DND-41 (cell line): Measurements from ENCODE around the gene PCDHGA11.
"Not testable (repeated sequence)": the region's sequence is repeated elsewhere in the genome, so short reads cannot be mapped to it uniquely, and the experiment has no call there.

Experiments used
- ATAC-seq: fragments of 200-7000 bp; cut with Tn5 transposase; 3 replicates; pipeline ENCODE4 v1.9.1; 2021; ENCODE audit warnings: low read depth; ENCODE audit not compliant: insufficient read depth
- DNase-seq: peaks from one replicate; pipeline ENCODE4 v3.0.0-alpha.2; 2020
- H2AFZ ChIP-seq: 2 replicates; pipeline ENCODE4 v1.6.0; 2012; ENCODE audit warnings: low read depth, low read length
- H3K27ac ChIP-seq: 2 replicates; pipeline ENCODE4 v1.5.1; 2012; ENCODE audit warnings: low read length, inconsistent platforms
- H3K27me3 ChIP-seq: fragments of 200-600 bp; sonication (generic); 2 replicates; pipeline ENCODE4 v1.6.0; 2012; ENCODE audit warnings: low read length, mild to moderate bottlenecking, inconsistent platforms; ENCODE audit not compliant: insufficient read depth, poor library complexity
- H3K36me3 ChIP-seq: 2 replicates; pipeline ENCODE4 v1.5.1; 2012; ENCODE audit warnings: low read length, inconsistent platforms; ENCODE audit not compliant: insufficient read depth
- H3K4me1 ChIP-seq: 2 replicates; pipeline ENCODE4 v1.5.1; 2012; ENCODE audit warnings: mild to moderate bottlenecking, low read length; ENCODE audit not compliant: insufficient read depth
- H3K4me2 ChIP-seq: 2 replicates; pipeline ENCODE4 v1.6.0; 2012; ENCODE audit warnings: mild to moderate bottlenecking, moderate library complexity, low read length, inconsistent platforms; ENCODE audit not compliant: insufficient read depth
- H3K4me3 ChIP-seq, 2 experiments: fragments of 200-600 bp in 1 of 2; shearing (Covaris generic) in 1 of 2; 2 replicates each; pipeline ENCODE4 v1.5.1; 2012 to 2016; ENCODE audit warnings: inconsistent platforms in 2 of 2, low read length in 2 of 2, mild to moderate bottlenecking in 2 of 2, low read depth in 1 of 2, moderate library complexity in 1 of 2
- H3K79me2 ChIP-seq: 2 replicates; pipeline ENCODE4 v1.6.0; 2012; ENCODE audit warnings: low read length, inconsistent platforms; ENCODE audit not compliant: insufficient read depth
- H3K9ac ChIP-seq: 2 replicates; pipeline ENCODE4 v1.6.0; 2012; ENCODE audit warnings: low read depth, mild to moderate bottlenecking, inconsistent platforms, low read length, moderate library complexity
- H3K9me3 ChIP-seq: 2 replicates; pipeline ENCODE4 v1.5.1; 2012; ENCODE audit warnings: low read length, moderate library complexity, mild to moderate bottlenecking, inconsistent platforms; ENCODE audit not compliant: insufficient read depth, severe bottlenecking
- H4K20me1 ChIP-seq: 2 replicates; pipeline ENCODE4 v1.6.0; 2012; ENCODE audit warnings: low read length; ENCODE audit not compliant: insufficient read depth
- EZH2 ChIP-seq: IDR thresholded peaks from 3 replicates; pipeline ENCODE4 v1.6.1; 2012; ENCODE audit warnings: borderline replicate concordance, low read depth, mild to moderate bottlenecking, moderate library complexity, low read length, inconsistent platforms; ENCODE audit not compliant: severe bottlenecking
- TF ChIP-seq, protein P1 (sequence below): IDR thresholded peaks from 2 replicates; pipeline ENCODE4 v1.5.1; 2012; ENCODE audit warnings: borderline replicate concordance, low read length, moderate library complexity, mild to moderate bottlenecking; ENCODE audit not compliant: poor library complexity, severe bottlenecking; ENCODE audit errors: extremely low read depth

PCDHGA11 gene

DNA sequence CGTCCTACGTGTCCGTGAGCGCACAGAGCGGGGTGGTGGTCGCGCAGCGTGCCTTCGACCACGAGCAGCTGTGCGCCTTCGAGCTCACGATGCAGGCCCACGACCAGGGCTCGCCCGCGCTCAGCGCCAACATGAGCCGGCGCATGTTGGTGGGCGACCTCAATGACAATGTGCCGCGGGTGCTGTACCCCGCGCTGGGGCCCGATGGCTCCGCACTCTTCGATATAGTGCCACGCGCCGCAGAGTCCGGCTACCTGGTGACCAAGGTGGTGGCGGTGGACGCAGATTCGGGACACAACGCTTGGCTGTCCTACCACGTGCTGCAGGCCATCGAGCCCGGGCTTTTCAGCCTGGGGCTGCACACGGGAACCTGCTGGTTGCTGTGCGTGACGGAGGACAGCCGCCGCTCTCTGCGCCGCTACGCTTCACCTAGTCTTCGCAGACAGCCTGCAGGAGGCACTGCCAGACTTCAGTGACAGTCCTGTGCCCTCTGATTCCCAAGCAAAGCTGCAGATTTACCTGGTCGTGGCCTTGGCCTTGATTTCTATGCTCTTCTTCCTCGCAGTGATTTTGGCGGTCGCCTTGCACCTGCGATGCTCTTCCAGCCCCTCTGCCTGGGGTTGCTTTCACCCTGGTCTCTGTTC is 7.1 kb downstream of the PCDHGA11 start:
- no peak for TF ChIP-seq EZH2
- TF ChIP-seq, protein P1, sequence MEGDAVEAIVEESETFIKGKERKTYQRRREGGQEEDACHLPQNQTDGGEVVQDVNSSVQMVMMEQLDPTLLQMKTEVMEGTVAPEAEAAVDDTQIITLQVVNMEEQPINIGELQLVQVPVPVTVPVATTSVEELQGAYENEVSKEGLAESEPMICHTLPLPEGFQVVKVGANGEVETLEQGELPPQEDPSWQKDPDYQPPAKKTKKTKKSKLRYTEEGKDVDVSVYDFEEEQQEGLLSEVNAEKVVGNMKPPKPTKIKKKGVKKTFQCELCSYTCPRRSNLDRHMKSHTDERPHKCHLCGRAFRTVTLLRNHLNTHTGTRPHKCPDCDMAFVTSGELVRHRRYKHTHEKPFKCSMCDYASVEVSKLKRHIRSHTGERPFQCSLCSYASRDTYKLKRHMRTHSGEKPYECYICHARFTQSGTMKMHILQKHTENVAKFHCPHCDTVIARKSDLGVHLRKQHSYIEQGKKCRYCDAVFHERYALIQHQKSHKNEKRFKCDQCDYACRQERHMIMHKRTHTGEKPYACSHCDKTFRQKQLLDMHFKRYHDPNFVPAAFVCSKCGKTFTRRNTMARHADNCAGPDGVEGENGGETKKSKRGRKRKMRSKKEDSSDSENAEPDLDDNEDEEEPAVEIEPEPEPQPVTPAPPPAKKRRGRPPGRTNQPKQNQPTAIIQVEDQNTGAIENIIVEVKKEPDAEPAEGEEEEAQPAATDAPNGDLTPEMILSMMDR = no peak
- DNase-seq (no peak), ATAC-seq (no peak)
- Histone ChIP-seq H3K9me3 (no peaks in the 10 kb centered on the region), H3K27ac (no peak overlapping the region), H3K4me2 (no peak overlapping the region), H3K36me3 (no peaks in the 10 kb centered on the region), H3K27me3 (peaks cover 6% of the 10 kb centered on the region), H3K4me1 (no peaks in the 10 kb centered on the region), H3K4me3 (no peak overlapping the region), H3K9ac (no peak overlapping the region), H4K20me1 (no peaks in the 10 kb centered on the region), H3K79me2 (no peaks in the 10 kb centered on the region), H2AFZ (no peak overlapping the region)

DNA sequence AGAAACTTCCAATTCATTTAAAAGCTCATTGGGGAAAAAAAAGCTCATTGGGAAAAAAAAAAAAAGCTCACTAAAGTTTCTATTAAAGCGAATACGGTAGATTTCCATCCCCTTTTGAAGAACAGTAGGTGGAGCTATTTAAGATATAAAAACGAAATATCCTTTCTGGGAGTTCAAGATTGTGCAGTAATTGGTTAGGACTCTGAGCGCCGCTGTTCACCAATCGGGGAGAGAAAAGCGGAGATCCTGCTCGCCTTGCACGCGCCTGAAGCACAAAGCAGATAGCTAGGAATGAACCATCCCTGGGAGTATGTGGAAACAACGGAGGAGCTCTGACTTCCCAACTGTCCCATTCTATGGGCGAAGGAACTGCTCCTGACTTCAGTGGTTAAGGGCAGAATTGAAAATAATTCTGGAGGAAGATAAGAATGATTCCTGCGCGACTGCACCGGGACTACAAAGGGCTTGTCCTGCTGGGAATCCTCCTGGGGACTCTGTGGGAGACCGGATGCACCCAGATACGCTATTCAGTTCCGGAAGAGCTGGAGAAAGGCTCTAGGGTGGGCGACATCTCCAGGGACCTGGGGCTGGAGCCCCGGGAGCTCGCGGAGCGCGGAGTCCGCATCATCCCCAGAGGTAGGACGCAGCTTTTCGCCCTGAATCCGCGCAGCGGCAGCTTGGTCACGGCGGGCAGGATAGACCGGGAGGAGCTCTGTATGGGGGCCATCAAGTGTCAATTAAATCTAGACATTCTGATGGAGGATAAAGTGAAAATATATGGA is 9.7 kb downstream of the PCDHGA11 start, which contains the start of gene PCDHGA12:
Gene PCDHGA12, plus strand, starts transcription at position 176 of the 782 bp plus-strand sequence. Its CDS starts 253 bp downstream, at position 429.
- no peak for DNase-seq
- Histone ChIP-seq H3K4me1 (no peaks in the 10 kb centered on the region), H3K79me2 (no peaks in the 10 kb centered on the region), H3K27ac (no peak within 1 kb of the TSS), H2AFZ (no peak within 1 kb of the TSS), H4K20me1 (no peaks in the 10 kb centered on the region), H3K9ac (no peak within 1 kb of the TSS), H3K4me3 (no peak within 1 kb of the TSS), H3K4me2 (no peak within 1 kb of the TSS), H3K9me3 (no peaks in the 10 kb centered on the region), H3K36me3 (no peaks in the 10 kb centered on the region), H3K27me3 (peaks cover 1% of the 10 kb centered on the region)
- TF ChIP-seq, protein P1 = no peak
- no peak for TF ChIP-seq EZH2
- no peak for ATAC-seq

DNA sequence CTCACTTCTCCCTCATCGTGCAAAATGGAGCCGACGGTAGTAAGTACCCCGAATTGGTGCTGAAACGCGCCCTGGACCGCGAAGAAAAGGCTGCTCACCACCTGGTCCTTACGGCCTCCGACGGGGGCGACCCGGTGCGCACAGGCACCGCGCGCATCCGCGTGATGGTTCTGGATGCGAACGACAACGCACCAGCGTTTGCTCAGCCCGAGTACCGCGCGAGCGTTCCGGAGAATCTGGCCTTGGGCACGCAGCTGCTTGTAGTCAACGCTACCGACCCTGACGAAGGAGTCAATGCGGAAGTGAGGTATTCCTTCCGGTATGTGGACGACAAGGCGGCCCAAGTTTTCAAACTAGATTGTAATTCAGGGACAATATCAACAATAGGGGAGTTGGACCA is 10.4 kb downstream of the PCDHGA11 start:
- Histone ChIP-seq H3K27ac (no peak overlapping the region), H2AFZ (no peak overlapping the region), H3K4me1 (no peaks in the 10 kb centered on the region), H3K4me2 (no peak overlapping the region), H3K9me3 (no peaks in the 10 kb centered on the region), H3K36me3 (no peaks in the 10 kb centered on the region), H3K4me3 (no peak overlapping the region), H3K9ac (no peak overlapping the region), H4K20me1 (no peaks in the 10 kb centered on the region), H3K79me2 (no peaks in the 10 kb centered on the region), H3K27me3 (peaks cover 3% of the 10 kb centered on the region)
- TF ChIP-seq EZH2 = no peak
- TF ChIP-seq, protein P1 = no peak
- DNase-seq (no peak), ATAC-seq (no peak)

DNA sequence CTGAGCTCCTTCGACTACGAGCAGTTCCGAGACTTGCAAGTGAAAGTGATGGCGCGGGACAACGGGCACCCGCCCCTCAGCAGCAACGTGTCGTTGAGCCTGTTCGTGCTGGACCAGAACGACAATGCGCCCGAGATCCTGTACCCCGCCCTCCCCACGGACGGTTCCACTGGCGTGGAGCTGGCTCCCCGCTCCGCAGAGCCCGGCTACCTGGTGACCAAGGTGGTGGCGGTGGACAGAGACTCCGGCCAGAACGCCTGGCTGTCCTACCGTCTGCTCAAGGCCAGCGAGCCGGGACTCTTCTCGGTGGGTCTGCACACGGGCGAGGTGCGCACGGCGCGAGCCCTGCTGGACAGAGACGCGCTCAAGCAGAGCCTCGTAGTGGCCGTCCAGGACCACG is 11.5 kb downstream of the PCDHGA11 start:
- H3K27ac ChIP-seq, ATAC-seq, H2AFZ ChIP-seq, H3K4me3 ChIP-seq, DNase-seq, H3K9me3 ChIP-seq, H3K36me3 ChIP-seq, H3K27me3 ChIP-seq, H3K9ac ChIP-seq, H3K4me1 ChIP-seq, H4K20me1 ChIP-seq, H3K79me2 ChIP-seq, H3K4me2 ChIP-seq: not testable (repeated sequence)

DNA sequence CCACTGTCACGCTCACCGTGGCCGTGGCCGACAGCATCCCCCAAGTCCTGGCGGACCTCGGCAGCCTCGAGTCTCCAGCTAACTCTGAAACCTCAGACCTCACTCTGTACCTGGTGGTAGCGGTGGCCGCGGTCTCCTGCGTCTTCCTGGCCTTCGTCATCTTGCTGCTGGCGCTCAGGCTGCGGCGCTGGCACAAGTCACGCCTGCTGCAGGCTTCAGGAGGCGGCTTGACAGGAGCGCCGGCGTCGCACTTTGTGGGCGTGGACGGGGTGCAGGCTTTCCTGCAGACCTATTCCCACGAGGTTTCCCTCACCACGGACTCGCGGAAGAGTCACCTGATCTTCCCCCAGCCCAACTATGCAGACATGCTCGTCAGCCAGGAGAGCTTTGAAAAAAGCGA is 11.9 kb downstream of the PCDHGA11 start:
- H2AFZ ChIP-seq, H3K27me3 ChIP-seq, H3K79me2 ChIP-seq, H3K27ac ChIP-seq, H3K36me3 ChIP-seq, H3K4me3 ChIP-seq, ATAC-seq, H3K4me1 ChIP-seq, H3K9ac ChIP-seq, H3K9me3 ChIP-seq, H4K20me1 ChIP-seq, H3K4me2 ChIP-seq, DNase-seq: not testable (repeated sequence)
